ENCODE data around the gene SIPA1L2.

GRCh38 chr1:232630894-232631195, 912 bp upstream of the SIPA1L2 start:
- TF ChIP-seq EZH2 (IDR thresholded peaks at IDR 0.05; ENCODE audit: insufficient read depth, poor library complexity, severe bottlenecking) (no peak), EZH2phosphoT487 (IDR thresholded peaks at IDR 0.05; ENCODE audit: insufficient read depth, low read depth) (no peak)

Data from GM23248 (cell line).